Measurements from ENCODE around the gene PLEKHA6. TPM values are rescaled to one million over a fixed set of nuclear protein-coding genes. Genes with fewer than 3 reads are reported as not detected.

The PLEKHA6 gene
- total and polyA plus RNA-seq, 2 donors (not counting 1 experiment from before 2014, with no cell fraction given), result 0.31 to 0.47 TPM

GRCh38 chr1:204316164-204316563 is 43.6 kb downstream of the PLEKHA6 start:
- no peak overlapping the region for H2AFZ ChIP-seq (ENCODE audit: insufficient read depth, low read depth, low read length, poor library complexity, severe bottlenecking)
- peaks cover 35% of the 10 kb centered on the region for H3K27me3 Mint-ChIP-seq
- TF ChIP-seq CTCF (IDR thresholded peaks at IDR 0.05), result no peak
- TF ChIP-seq EZH2 (IDR thresholded peaks at IDR 0.05; ENCODE audit: borderline replicate concordance, insufficient read depth, low read depth, low read length, poor library complexity, severe bottlenecking), result no peak
- H3K9me3 ChIP-seq (ENCODE audit: control extremely low read depth in 1 of 3, control insufficient read depth in 2 of 3, insufficient read depth in 1 of 3, low read length in 2 of 3), result no peaks in the 10 kb centered on the region
- ChIA-PET CTCF (no interaction called here), POLR2A (no interaction called here)
- intact Hi-C loops (cut with micrococcal nuclease), result no loop called here
- no peak overlapping the region for H3K4me2 ChIP-seq (replicated peaks; ENCODE audit: low read depth, low read length, poor library complexity, severe bottlenecking)
- H3K4me3 ChIP-seq (ENCODE audit: control extremely low read depth in 1 of 5, extremely low read depth in 1 of 5, insufficient read depth in 1 of 5, low read depth in 2 of 5, low read length in 4 of 5), result no peak overlapping the region
- no peaks in the 10 kb centered on the region for H3K9me3 Mint-ChIP-seq (ENCODE audit: insufficient read depth)
- no peak overlapping the region for H3K9ac ChIP-seq (ENCODE audit: low read length)
- H3K79me2 ChIP-seq (ENCODE audit: control insufficient read depth, insufficient read depth, low read length), result no peaks in the 10 kb centered on the region
- DNase-seq, result no peak
- no peak overlapping the region for H3K4me3 Mint-ChIP-seq
- peaks cover 0 to 6% (median 0%) of the 10 kb centered on the region in 4 experiments for H3K27me3 ChIP-seq (replicated peaks in 1 of 4; ENCODE audit: control extremely low read depth in 1 of 4, control insufficient read depth in 3 of 4, insufficient read depth in 4 of 4, low read length in 3 of 4)
- 25% methylated on average over 4 of the region's 6 CpGs for WGBS (ENCODE audit: insufficient coverage)
- H3K4me1 Mint-ChIP-seq, result peaks cover 17% of the 10 kb centered on the region
- ATAC-seq (ENCODE audit: low read depth), result no peak
- peaks cover 0 to 12% of the 10 kb centered on the region in 2 donors for H3K4me1 ChIP-seq (ENCODE audit: control insufficient read depth in 2 of 2, insufficient read depth in 2 of 2, low read length in 2 of 2)
- no peak overlapping the region for H3K27ac Mint-ChIP-seq
- H3K36me3 ChIP-seq (replicated peaks in 1 of 2; ENCODE audit: control extremely low read depth in 1 of 2, control insufficient read depth in 1 of 2, extremely low read depth in 1 of 2, insufficient read depth in 2 of 2, low read length in 1 of 2), result no peaks in the 10 kb centered on the region
- no peak overlapping the region for H3K27ac ChIP-seq (ENCODE audit: low read length in 2 of 2)
- no peaks in the 10 kb centered on the region for H4K20me1 ChIP-seq (ENCODE audit: control insufficient read depth, insufficient read depth, low read length, poor library complexity, severe bottlenecking)

GRCh38 chr1:204314893-204315658 is 44.7 kb downstream of the PLEKHA6 start:
- no peaks in the 10 kb centered on the region for H3K79me2 ChIP-seq (ENCODE audit: control insufficient read depth, insufficient read depth, low read length)
- H3K4me1 Mint-ChIP-seq, result peaks cover 17% of the 10 kb centered on the region
- no peak overlapping the region for H3K4me2 ChIP-seq (replicated peaks; ENCODE audit: low read depth, low read length, poor library complexity, severe bottlenecking)
- H2AFZ ChIP-seq (ENCODE audit: insufficient read depth, low read depth, low read length, poor library complexity, severe bottlenecking), result no peak overlapping the region
- peaks cover 0 to 6% (median 0%) of the 10 kb centered on the region in 4 experiments for H3K27me3 ChIP-seq (replicated peaks in 1 of 4; ENCODE audit: control extremely low read depth in 1 of 4, control insufficient read depth in 3 of 4, insufficient read depth in 4 of 4, low read length in 3 of 4)
- CTCF ChIA-PET, result no interaction called here
- ATAC-seq (ENCODE audit: low read depth) (no peak), DNase-seq (no peak)
- H3K4me1 ChIP-seq (ENCODE audit: control insufficient read depth in 2 of 2, insufficient read depth in 2 of 2, low read length in 2 of 2), result peaks cover 0 to 12% of the 10 kb centered on the region in 2 donors
- H3K4me3 Mint-ChIP-seq, result no peak overlapping the region
- WGBS (ENCODE audit: insufficient coverage), result 86% methylated on average over 10 of the region's 12 CpGs
- TF ChIP-seq EZH2 (IDR thresholded peaks at IDR 0.05; ENCODE audit: borderline replicate concordance, insufficient read depth, low read depth, low read length, poor library complexity, severe bottlenecking) (no peak), CTCF (IDR thresholded peaks at IDR 0.05) (no peak)
- no peaks in the 10 kb centered on the region for H3K9me3 ChIP-seq (ENCODE audit: control extremely low read depth in 1 of 3, control insufficient read depth in 2 of 3, insufficient read depth in 1 of 3, low read length in 2 of 3)
- H3K9me3 Mint-ChIP-seq (ENCODE audit: insufficient read depth), result no peaks in the 10 kb centered on the region
- no peaks in the 10 kb centered on the region for H4K20me1 ChIP-seq (ENCODE audit: control insufficient read depth, insufficient read depth, low read length, poor library complexity, severe bottlenecking)
- H3K27ac ChIP-seq (ENCODE audit: low read length in 2 of 2), result no peak overlapping the region
- intact Hi-C loops (cut with micrococcal nuclease), result no loop called here
- no peak overlapping the region for H3K9ac ChIP-seq (ENCODE audit: low read length)
- H3K27ac Mint-ChIP-seq, result no peak overlapping the region
- peaks cover 43% of the 10 kb centered on the region for H3K27me3 Mint-ChIP-seq
- H3K4me3 ChIP-seq (ENCODE audit: control extremely low read depth in 1 of 5, extremely low read depth in 1 of 5, insufficient read depth in 1 of 5, low read depth in 2 of 5, low read length in 4 of 5), result no peak overlapping the region
- POLR2A ChIA-PET, result no interaction called here
- H3K36me3 ChIP-seq (replicated peaks in 1 of 2; ENCODE audit: control extremely low read depth in 1 of 2, control insufficient read depth in 1 of 2, extremely low read depth in 1 of 2, insufficient read depth in 2 of 2, low read length in 1 of 2), result no peaks in the 10 kb centered on the region
